MM.1S (cell line): ENCODE data around the gene CERS5.

ENCODE experiments used
- DNase-seq: peaks from one replicate; pipeline ENCODE4 v3.0.0-alpha.2; 2015
- H2AFZ ChIP-seq: fragments of 300-600 bp; sonication (generic); 2 replicates; pipeline ENCODE4 v1.6.0; 2016; ENCODE audit warnings: antibody characterized with exemption, low read length
- H3F3A ChIP-seq: fragments of 300-600 bp; sonication (generic); 2 replicates; pipeline ENCODE4 v1.6.1; 2016; ENCODE audit warnings: mild to moderate bottlenecking, antibody characterized with exemption, low read length, moderate library complexity, mixed read lengths; ENCODE audit not compliant: insufficient read depth
- H3K27ac ChIP-seq: fragments of 300-600 bp; sonication (generic); 2 replicates; pipeline ENCODE4 v1.5.1; 2016; ENCODE audit warnings: mild to moderate bottlenecking, low read length
- H3K27me3 ChIP-seq: fragments of 300-600 bp; sonication (generic); replicated peaks from 2 replicates; pipeline ENCODE4 v1.6.0; 2016; ENCODE audit warnings: low read length; ENCODE audit not compliant: insufficient read depth
- H3K36me3 ChIP-seq: fragments of 300-600 bp; sonication (generic); replicated peaks from 2 replicates; pipeline ENCODE4 v1.6.1; 2016; ENCODE audit warnings: mild to moderate bottlenecking, low read length, mixed read lengths; ENCODE audit not compliant: insufficient read depth
- H3K4me1 ChIP-seq: fragments of 300-600 bp; sonication (generic); 2 replicates; pipeline ENCODE4 v1.6.1; 2016; ENCODE audit warnings: low read length, mixed read lengths
- H3K4me2 ChIP-seq: fragments of 300-600 bp; sonication (generic); 2 replicates; pipeline ENCODE4 v1.6.0; 2016; ENCODE audit warnings: low read depth, low read length
- H3K4me3 ChIP-seq: fragments of 300-600 bp; sonication (generic); 2 replicates; pipeline ENCODE4 v1.5.1; 2016; ENCODE audit warnings: low read length, mixed read lengths
- H3K79me2 ChIP-seq: fragments of 300-600 bp; sonication (generic); 2 replicates; pipeline ENCODE4 v1.6.1; 2016; ENCODE audit warnings: mixed run types, low read length, mixed read lengths
- H3K9ac ChIP-seq: fragments of 300-600 bp; sonication (generic); 2 replicates; pipeline ENCODE4 v1.6.1; 2016; ENCODE audit warnings: low read length, mixed read lengths
- H3K9me2 ChIP-seq: fragments of 300-600 bp; sonication (generic); replicated peaks from 2 replicates; pipeline ENCODE4 v1.6.1; 2016; ENCODE audit warnings: mild to moderate bottlenecking, low read length, mixed read lengths; ENCODE audit not compliant: insufficient read depth
- H3K9me3 ChIP-seq: fragments of 300-600 bp; sonication (generic); replicated peaks from 2 replicates; pipeline ENCODE4 v1.6.1; 2016; ENCODE audit warnings: mild to moderate bottlenecking, low read length, mixed read lengths; ENCODE audit not compliant: insufficient read depth
- H4K20me1 ChIP-seq: fragments of 300-600 bp; sonication (generic); 2 replicates; pipeline ENCODE4 v1.6.1; 2016; ENCODE audit warnings: mild to moderate bottlenecking, low read length, moderate library complexity, mixed read lengths; ENCODE audit not compliant: insufficient read depth
- EZH2 ChIP-seq: fragments of 300-600 bp; sonication (generic); optimal IDR thresholded peaks from 2 replicates; pipeline ENCODE3; 2017; ENCODE audit warnings: low read depth, mild to moderate bottlenecking, antibody characterized with exemption, low read length, mixed read lengths
- EZH2phosphoT487 ChIP-seq: fragments of 300-600 bp; sonication (generic); IDR thresholded peaks from 2 replicates; pipeline ENCODE4 v1.6.1; 2018; ENCODE audit warnings: antibody characterized with exemption, low read length
- TF ChIP-seq, protein P1 (sequence below): fragments of 300-600 bp; sonication (generic); IDR thresholded peaks from 2 replicates; pipeline ENCODE4 v1.5.1; 2016; ENCODE audit warnings: antibody characterized with exemption, low read length, mixed read lengths

Gene CERS5

DNA sequence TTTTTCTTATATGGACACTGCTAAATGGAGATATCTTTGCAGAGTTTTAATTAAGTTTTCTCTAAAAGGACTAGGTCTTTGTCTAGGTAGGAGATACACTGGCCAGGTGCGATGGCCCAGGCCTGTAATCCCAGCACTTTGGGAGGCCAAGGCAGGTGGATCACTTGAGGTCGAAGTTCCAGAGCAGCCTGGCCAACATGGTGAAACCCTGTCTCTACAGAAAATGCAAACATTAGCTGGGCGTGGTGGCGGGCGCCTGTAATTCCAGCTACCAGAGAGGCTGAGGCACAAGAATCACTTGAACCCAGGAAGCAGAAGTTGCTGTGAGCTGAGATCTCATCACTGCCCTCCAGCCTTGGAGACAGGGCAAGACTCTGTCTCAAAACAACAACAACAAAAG is 17.1 kb upstream of the CERS5 start:
- Histone ChIP-seq H3K9me3 (no peaks in the 10 kb centered on the region), H3K4me3 (no peak overlapping the region), H3K36me3 (no peaks in the 10 kb centered on the region), H3K4me2 (no peak overlapping the region), H3F3A (peaks cover 14% of the 10 kb centered on the region; the same call in 1 of the 2 replicates), H3K27me3 (no peaks in the 10 kb centered on the region), H3K9me2 (no peaks in the 10 kb centered on the region), H3K4me1 (peaks cover 36% of the 10 kb centered on the region), H2AFZ (no peak overlapping the region), H3K9ac (no peak overlapping the region), H4K20me1 (no peaks in the 10 kb centered on the region), H3K79me2 (no peaks in the 10 kb centered on the region), H3K27ac (no peak overlapping the region)
- no peak for DNase-seq
- TF ChIP-seq EZH2 (no peak), EZH2phosphoT487 (no peak)
- TF ChIP-seq, protein P1, sequence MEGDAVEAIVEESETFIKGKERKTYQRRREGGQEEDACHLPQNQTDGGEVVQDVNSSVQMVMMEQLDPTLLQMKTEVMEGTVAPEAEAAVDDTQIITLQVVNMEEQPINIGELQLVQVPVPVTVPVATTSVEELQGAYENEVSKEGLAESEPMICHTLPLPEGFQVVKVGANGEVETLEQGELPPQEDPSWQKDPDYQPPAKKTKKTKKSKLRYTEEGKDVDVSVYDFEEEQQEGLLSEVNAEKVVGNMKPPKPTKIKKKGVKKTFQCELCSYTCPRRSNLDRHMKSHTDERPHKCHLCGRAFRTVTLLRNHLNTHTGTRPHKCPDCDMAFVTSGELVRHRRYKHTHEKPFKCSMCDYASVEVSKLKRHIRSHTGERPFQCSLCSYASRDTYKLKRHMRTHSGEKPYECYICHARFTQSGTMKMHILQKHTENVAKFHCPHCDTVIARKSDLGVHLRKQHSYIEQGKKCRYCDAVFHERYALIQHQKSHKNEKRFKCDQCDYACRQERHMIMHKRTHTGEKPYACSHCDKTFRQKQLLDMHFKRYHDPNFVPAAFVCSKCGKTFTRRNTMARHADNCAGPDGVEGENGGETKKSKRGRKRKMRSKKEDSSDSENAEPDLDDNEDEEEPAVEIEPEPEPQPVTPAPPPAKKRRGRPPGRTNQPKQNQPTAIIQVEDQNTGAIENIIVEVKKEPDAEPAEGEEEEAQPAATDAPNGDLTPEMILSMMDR, result no peak

DNA sequence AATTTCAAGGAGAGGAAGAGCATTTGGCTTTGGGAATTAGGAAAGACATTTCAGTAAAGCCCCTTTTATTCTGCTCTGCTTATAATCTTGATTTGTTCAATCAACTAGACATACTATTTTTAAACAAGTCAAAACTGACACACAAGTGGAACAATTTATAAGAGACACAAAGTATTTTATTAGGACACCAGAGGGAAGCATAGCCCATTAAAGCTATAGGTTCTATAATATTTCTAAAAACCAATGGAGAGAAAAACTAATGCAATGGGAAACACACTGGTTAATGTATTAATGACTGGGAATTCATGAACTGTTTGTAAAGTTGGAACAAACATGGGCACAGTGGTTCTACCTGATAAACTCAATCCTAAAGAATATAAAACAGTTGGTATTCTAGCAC is 15.3 kb upstream of the CERS5 start:
- no peak for TF ChIP-seq EZH2
- TF ChIP-seq, protein P1, result 0 out of 2 replicates have a peak, but pooled peaks have one; percentile 4
- Histone ChIP-seq H3K4me1 (peaks cover 20% of the 10 kb centered on the region), H3K4me2 (no peak overlapping the region), H3K27me3 (no peaks in the 10 kb centered on the region), H3K27ac (no peak overlapping the region), H3K9me2 (no peaks in the 10 kb centered on the region), H3K4me3 (no peak overlapping the region), H3K79me2 (no peaks in the 10 kb centered on the region), H3K9me3 (no peaks in the 10 kb centered on the region), H4K20me1 (no peaks in the 10 kb centered on the region), H3F3A (peaks cover 6% of the 10 kb centered on the region; the same call in 1 of the 2 replicates), H3K9ac (no peak overlapping the region), H3K36me3 (no peaks in the 10 kb centered on the region), H2AFZ (no peak overlapping the region)
- no peak for DNase-seq

DNA sequence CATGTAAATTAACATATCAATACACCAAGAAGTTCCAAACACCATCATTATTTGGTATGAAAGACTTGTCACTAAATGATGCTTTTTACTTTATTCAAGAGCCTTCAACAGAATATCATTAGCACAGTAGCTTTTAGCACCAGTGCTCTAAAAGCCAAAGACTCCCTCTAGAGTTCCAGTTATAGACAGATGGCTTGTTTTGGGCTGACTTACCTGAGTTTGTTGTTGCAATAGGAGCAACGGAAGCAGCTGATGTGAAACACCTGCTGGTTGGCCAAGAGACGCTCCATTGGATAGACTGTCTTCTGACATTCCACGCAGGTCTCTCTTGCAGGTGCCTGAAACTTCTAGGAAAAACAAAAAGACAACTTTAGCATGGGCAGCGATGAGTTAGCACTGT is 14.5 kb upstream of the CERS5 start:
- Histone ChIP-seq H3K9me2 (no peaks in the 10 kb centered on the region), H3K4me3 (no peak overlapping the region), H3K36me3 (no peaks in the 10 kb centered on the region), H3K9ac (no peak overlapping the region), H3K4me1 (peaks cover 12% of the 10 kb centered on the region), H3K27ac (no peak overlapping the region), H3K79me2 (no peaks in the 10 kb centered on the region), H3K9me3 (no peaks in the 10 kb centered on the region), H3K4me2 (no peak overlapping the region), H4K20me1 (no peaks in the 10 kb centered on the region), H2AFZ (no peak overlapping the region), H3F3A (no peaks in the 10 kb centered on the region), H3K27me3 (no peaks in the 10 kb centered on the region)
- no peak for TF ChIP-seq EZH2
- TF ChIP-seq, protein P1, result no peak
- no peak for TF ChIP-seq EZH2phosphoT487
- DNase-seq, result no peak
